GM23248 (cell line): ENCODE results near the gene UBAC1.

ENCODE experiments used
- EZH2 ChIP-seq: fragments of 200-600 bp; sonication (generic); IDR thresholded peaks from 2 replicates; pipeline ENCODE4 v1.6.1; 2018; ENCODE audit warnings: antibody characterized with exemption, mild to moderate bottlenecking; ENCODE audit not compliant: insufficient read depth, poor library complexity, severe bottlenecking
- EZH2phosphoT487 ChIP-seq: fragments of 200-600 bp; sonication (generic); IDR thresholded peaks from 2 replicates; pipeline ENCODE4 v1.6.1; 2018; ENCODE audit warnings: antibody characterized with exemption, moderate library complexity, mild to moderate bottlenecking, low read depth; ENCODE audit not compliant: insufficient read depth

GRCh38 chr9:135933114-135933513 is 28.1 kb downstream of the UBAC1 start:
- TF ChIP-seq EZH2 (no peak), EZH2phosphoT487 (no peak)
